Cardiac muscle cell (in vitro differentiated cells and primary cell): ENCODE data around the gene WDR54. TPM values are rescaled to one million over a fixed set of nuclear protein-coding genes. Genes with fewer than 3 reads are reported as not detected.
A peak's percentile ranks its signal among the peaks of the same experiment; 100 is the strongest.

Source experiments
- DNase-seq, 2 donors: peaks; one replicate each; pipeline versions ENCODE4 v3.0.0 to v3.0.0-alpha.2; 2010 to 2017; ENCODE audit warnings: low read depth in 1 of 2, low spot score in 1 of 2
- H3K27ac ChIP-seq: fragments of 200-600 bp; sonication (generic); 2 replicates; pipeline ENCODE4 v1.5.1; 2016
- H3K27me3 ChIP-seq: fragments of 200-600 bp; sonication (generic); 2 replicates; pipeline ENCODE4 v1.6.0; 2016; ENCODE audit warnings: control low read depth
- H3K36me3 ChIP-seq: fragments of 200-600 bp; sonication (generic); 2 replicates; pipeline ENCODE4 v1.5.1; 2016; ENCODE audit warnings: control low read depth
- H3K4me1 ChIP-seq: fragments of 200-600 bp; sonication (generic); 2 replicates; pipeline ENCODE4 v1.8.1; 2017; ENCODE audit warnings: low read depth, mild to moderate bottlenecking, mixed run types
- H3K4me3 ChIP-seq: fragments of 200-600 bp; sonication (generic); 2 replicates; pipeline ENCODE4 v1.5.1; 2016; ENCODE audit warnings: mild to moderate bottlenecking
- H3K9me3 ChIP-seq: fragments of 200-600 bp; sonication (generic); 2 replicates; pipeline ENCODE4 v1.5.1; 2017; ENCODE audit warnings: low read depth, mild to moderate bottlenecking, control low read depth
- polyA plus RNA-seq: library from polyadenylated mRNA; unstranded; fragments of >200 nt; fragmentation: Nextera tagmentation; extraction: Ambion mirVana; gene quantifications from 2 replicates; pipeline ENCODE4 v1.2.1, GENCODE V29; 2016
- total RNA-seq: library from RNA; depleted of rRNA; stranded (reverse); fragments of >200 nt; gene quantifications from 2 replicates; pipeline ENCODE4 v1.2.3, GENCODE V29; 2016
- TF ChIP-seq, protein P1 (sequence below): IDR thresholded peaks from 2 replicates; pipeline ENCODE4 v1.5.1; 2012; ENCODE audit warnings: low read depth, mild to moderate bottlenecking, low read length

WDR54 gene
- total and polyA plus RNA-seq, 2 experiments from 2014 or later: 88.5 to 132 TPM

DNA sequence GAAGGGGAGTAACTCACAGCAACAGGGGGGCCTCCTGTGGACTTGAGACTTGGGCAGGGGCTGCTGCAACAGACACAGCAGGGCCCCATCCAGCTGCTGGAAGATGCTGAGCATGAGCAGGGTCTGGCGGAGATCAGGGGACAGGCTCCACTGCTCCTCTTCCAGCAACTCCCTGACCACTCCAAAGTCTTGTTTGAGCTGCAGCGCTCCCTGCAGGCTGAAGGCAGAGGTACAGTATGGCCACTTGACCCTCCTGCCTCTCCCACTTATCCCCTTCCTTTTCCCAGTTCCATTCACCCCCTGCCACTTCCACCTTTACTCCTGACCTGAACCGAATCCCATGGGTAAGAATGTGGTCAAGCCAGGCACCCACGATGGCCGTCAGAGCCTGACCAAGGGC is 53.4 kb downstream of the WDR54 start:
- peak in 1 of 2 donors; percentile 8 for DNase-seq
- H3K27me3 ChIP-seq: no peaks in the 10 kb centered on the region
- peaks cover 10% of the 10 kb centered on the region for H3K36me3 ChIP-seq
- no peak overlapping the region for H3K4me3 ChIP-seq
- TF ChIP-seq, protein P1, sequence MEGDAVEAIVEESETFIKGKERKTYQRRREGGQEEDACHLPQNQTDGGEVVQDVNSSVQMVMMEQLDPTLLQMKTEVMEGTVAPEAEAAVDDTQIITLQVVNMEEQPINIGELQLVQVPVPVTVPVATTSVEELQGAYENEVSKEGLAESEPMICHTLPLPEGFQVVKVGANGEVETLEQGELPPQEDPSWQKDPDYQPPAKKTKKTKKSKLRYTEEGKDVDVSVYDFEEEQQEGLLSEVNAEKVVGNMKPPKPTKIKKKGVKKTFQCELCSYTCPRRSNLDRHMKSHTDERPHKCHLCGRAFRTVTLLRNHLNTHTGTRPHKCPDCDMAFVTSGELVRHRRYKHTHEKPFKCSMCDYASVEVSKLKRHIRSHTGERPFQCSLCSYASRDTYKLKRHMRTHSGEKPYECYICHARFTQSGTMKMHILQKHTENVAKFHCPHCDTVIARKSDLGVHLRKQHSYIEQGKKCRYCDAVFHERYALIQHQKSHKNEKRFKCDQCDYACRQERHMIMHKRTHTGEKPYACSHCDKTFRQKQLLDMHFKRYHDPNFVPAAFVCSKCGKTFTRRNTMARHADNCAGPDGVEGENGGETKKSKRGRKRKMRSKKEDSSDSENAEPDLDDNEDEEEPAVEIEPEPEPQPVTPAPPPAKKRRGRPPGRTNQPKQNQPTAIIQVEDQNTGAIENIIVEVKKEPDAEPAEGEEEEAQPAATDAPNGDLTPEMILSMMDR: peak; percentile 30
- no peaks in the 10 kb centered on the region for H3K9me3 ChIP-seq
- H3K27ac ChIP-seq: no peak overlapping the region
- peaks cover 12% of the 10 kb centered on the region for H3K4me1 ChIP-seq

Other genes with a start within 250 kb of the WDR54 start
- gene MOB1A, start 242.9 kb upstream of the WDR54 start, total RNA-seq: 43.3 and 60.4 TPM in 2 replicates
- 32.8 and 64.0 TPM in 2 replicates for gene MOB1A, start 242.9 kb upstream of the WDR54 start, polyA plus RNA-seq
- 15.6 and 21.2 TPM in 2 replicates for gene MTHFD2, start 223.1 kb upstream of the WDR54 start, total RNA-seq
- gene MTHFD2, start 223.1 kb upstream of the WDR54 start, polyA plus RNA-seq: 21.1 and 24.3 TPM in 2 replicates
- 2.3 and 9.0 TPM in 2 replicates for gene SLC4A5, start 78.3 kb upstream of the WDR54 start, total RNA-seq
- 1.5 and 3.3 TPM in 2 replicates for gene SLC4A5, start 78.3 kb upstream of the WDR54 start, polyA plus RNA-seq
- gene DCTN1, start 41.4 kb upstream of the WDR54 start, total RNA-seq: 130 and 156 TPM in 2 replicates
- gene DCTN1, start 41.4 kb upstream of the WDR54 start, polyA plus RNA-seq: 164 and 178 TPM in 2 replicates
- 7.6 and 9.5 TPM in 2 replicates for gene C2orf81, start 111 bp upstream of the WDR54 start, total RNA-seq
- 7.1 and 8.5 TPM in 2 replicates for gene C2orf81, start 111 bp upstream of the WDR54 start, polyA plus RNA-seq
- gene RTKN, start 20.2 kb downstream of the WDR54 start, total RNA-seq: 41.1 and 53.3 TPM in 2 replicates
- 53.3 and 61.7 TPM in 2 replicates for gene RTKN, start 20.2 kb downstream of the WDR54 start, polyA plus RNA-seq
- 23.0 and 40.9 TPM in 2 replicates for gene INO80B, start 33.4 kb downstream of the WDR54 start, total RNA-seq
- 15.4 and 23.8 TPM in 2 replicates for gene INO80B, start 33.4 kb downstream of the WDR54 start, polyA plus RNA-seq
- gene WBP1, start 36.7 kb downstream of the WDR54 start, total RNA-seq: 168 and 174 TPM in 2 replicates
- gene WBP1, start 36.7 kb downstream of the WDR54 start, polyA plus RNA-seq: 156 and 170 TPM in 2 replicates
- 58.5 and 67.3 TPM in 2 replicates for gene MOGS, start 43.7 kb downstream of the WDR54 start, total RNA-seq
- 31.9 and 50.1 TPM in 2 replicates for gene MOGS, start 43.7 kb downstream of the WDR54 start, polyA plus RNA-seq
- gene MRPL53, start 51.0 kb downstream of the WDR54 start, total RNA-seq: 50.8 and 50.9 TPM in 2 replicates
- gene MRPL53, start 51.0 kb downstream of the WDR54 start, polyA plus RNA-seq: 132 and 140 TPM in 2 replicates
- 18.1 and 33.5 TPM in 2 replicates for gene CCDC142, start 61.3 kb downstream of the WDR54 start, total RNA-seq
- 16.8 and 23.4 TPM in 2 replicates for gene CCDC142, start 61.3 kb downstream of the WDR54 start, polyA plus RNA-seq
- gene TTC31, start 61.4 kb downstream of the WDR54 start, total RNA-seq: 16.8 and 32.9 TPM in 2 replicates
- 23.0 and 29.1 TPM in 2 replicates for gene TTC31, start 61.4 kb downstream of the WDR54 start, polyA plus RNA-seq
- 0.49 and 0.80 TPM in 2 replicates for gene LBX2, start 77.9 kb downstream of the WDR54 start, total RNA-seq
- 1.7 TPM in 1 of 2 replicates, not detected in the other for gene LBX2, start 77.9 kb downstream of the WDR54 start, polyA plus RNA-seq
- 7.8 and 10.9 TPM in 2 replicates for gene PCGF1, start 86.0 kb downstream of the WDR54 start, total RNA-seq
- gene PCGF1, start 86.0 kb downstream of the WDR54 start, polyA plus RNA-seq: 14.2 and 18.9 TPM in 2 replicates
- gene TLX2, start 92.7 kb downstream of the WDR54 start, total RNA-seq: 0.06 TPM in 1 of 2 replicates, not detected in the other
- not detected in 2 replicates for gene TLX2, start 92.7 kb downstream of the WDR54 start, polyA plus RNA-seq
- gene DQX1, start 104.5 kb downstream of the WDR54 start, total RNA-seq: 0.98 and 1.1 TPM in 2 replicates
- gene DQX1, start 104.5 kb downstream of the WDR54 start, polyA plus RNA-seq: 0.60 and 0.67 TPM in 2 replicates
- gene AUP1, start 108.0 kb downstream of the WDR54 start, total RNA-seq: 93.2 and 105 TPM in 2 replicates
- gene AUP1, start 108.0 kb downstream of the WDR54 start, polyA plus RNA-seq: 120 and 122 TPM in 2 replicates
- gene HTRA2, start 108.2 kb downstream of the WDR54 start, total RNA-seq: 39.9 and 55.1 TPM in 2 replicates
- 57.6 and 82.0 TPM in 2 replicates for gene HTRA2, start 108.2 kb downstream of the WDR54 start, polyA plus RNA-seq
- gene LOXL3, start 132.2 kb downstream of the WDR54 start, total RNA-seq: 23.7 and 43.3 TPM in 2 replicates
- 13.4 and 31.7 TPM in 2 replicates for gene LOXL3, start 132.2 kb downstream of the WDR54 start, polyA plus RNA-seq
- 12.8 and 26.1 TPM in 2 replicates for gene DOK1, start 133.0 kb downstream of the WDR54 start, total RNA-seq
- 10.0 and 20.2 TPM in 2 replicates for gene DOK1, start 133.0 kb downstream of the WDR54 start, polyA plus RNA-seq
- gene M1AP, start 226.6 kb downstream of the WDR54 start, total RNA-seq: not detected in 2 replicates
- not detected in 2 replicates for gene M1AP, start 226.6 kb downstream of the WDR54 start, polyA plus RNA-seq
- 8.4 and 8.6 TPM in 2 replicates for gene SEMA4F, start 232.5 kb downstream of the WDR54 start, total RNA-seq
- gene SEMA4F, start 232.5 kb downstream of the WDR54 start, polyA plus RNA-seq: 8.3 and 8.7 TPM in 2 replicates